ENCODE measurements around the gene DYRK1B.

Gene DYRK1B

DNA sequence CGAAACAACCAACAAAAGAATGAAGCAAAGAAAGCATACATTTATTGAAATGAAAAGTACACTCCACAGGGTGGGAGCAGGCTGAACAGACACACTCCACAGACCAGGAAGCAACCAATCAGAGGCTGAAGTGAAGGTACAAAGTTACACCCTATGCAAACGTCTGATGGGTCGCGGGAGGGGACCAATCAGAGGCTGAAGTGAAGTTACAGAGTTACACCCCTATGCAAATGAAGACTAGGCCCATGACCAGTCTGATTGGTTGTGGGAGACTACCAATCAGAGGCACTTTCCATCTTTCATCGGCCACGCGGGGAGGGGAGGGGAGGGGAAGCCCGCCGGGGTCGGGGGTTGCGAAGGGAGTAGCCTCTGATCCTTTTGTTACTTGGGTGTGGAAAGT lies 24.6 kb upstream of the DYRK1B start:
- DNase-seq (ENCODE audit: low read depth in 2 of 2) = no peak

DNA sequence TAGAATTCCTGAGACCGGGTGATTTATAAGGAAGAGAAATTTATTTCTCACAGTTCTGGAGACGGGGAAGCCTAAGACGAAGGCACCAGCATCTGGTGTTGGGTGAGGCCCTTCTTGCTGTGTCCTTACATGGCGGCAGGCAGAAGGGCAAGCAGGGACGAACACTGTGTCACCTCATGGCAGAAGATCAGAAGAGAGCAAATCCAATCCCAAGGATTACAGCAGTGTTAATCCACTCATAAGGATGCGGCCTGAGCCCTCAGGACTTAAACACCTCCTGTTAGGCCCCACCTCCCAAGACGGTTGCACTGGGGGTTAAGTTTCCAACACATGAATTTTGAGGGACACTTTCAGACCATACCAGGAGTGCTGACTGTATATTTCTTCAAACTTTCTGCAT lies 18.9 kb upstream of the DYRK1B start:
- no peak for DNase-seq (ENCODE audit: low read depth in 2 of 2)

DNA sequence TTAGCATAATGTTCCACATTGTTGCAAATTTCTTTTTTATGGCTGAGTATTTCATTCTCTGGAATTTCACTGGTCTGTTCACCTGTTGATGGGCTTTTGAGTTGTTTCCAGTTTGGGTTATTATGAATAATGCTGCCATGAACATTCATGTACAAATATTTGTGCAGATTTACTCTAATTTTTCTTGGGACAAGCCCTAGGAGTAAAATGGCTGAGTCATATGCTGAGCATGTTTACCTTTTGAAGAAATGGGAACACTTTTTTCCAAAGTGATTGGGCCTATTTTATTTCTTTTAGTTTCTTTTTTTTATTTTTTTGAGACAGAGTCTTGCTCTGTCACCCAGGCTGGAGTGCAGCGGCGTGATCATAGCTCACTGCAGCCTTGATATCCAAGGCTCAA lies 16.9 kb upstream of the DYRK1B start:
- no peak for DNase-seq (ENCODE audit: low read depth in 2 of 2)

DNA sequence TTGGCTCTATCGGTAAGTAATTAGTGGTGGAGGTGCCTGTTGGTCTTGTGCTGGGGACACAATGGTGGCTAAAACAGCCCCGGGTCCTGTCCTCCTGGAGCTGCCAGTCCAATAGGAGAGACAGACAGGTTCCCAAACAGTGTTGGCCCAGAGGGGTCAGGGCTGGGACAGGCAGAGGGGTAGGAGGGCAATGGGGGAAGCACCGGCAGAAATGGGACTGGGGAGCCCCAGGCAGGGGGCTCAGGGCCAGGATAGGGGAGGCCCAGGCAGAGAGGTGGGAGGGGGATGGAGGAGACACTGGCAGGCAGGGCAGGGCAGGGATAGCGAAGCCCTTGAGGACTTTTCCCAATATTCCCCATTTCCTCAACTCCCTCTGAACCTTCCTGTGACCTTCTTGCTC lies 14.4 kb upstream of the DYRK1B start:
- DNase-seq (ENCODE audit: low read depth in 2 of 2) = no peak

DNA sequence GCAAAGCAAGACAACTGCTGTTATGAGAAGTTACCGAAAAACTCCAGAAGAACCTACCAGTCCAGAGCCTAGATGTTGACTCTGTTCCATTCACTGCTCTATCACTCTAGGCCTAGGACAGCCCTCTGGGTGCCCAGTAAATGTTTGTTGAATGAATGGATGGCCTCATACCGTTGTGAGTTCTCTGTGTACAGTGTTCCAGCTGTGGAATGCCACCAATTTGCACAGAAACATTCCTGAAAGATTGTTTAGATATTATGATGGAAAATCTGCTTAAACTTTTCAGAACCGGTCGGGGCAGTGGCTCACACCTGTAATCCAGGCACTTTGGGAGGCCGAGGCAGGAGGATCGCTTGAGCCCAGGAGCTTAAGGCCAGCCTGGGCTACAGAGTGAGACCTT lies 13.6 kb upstream of the DYRK1B start:
- no peak for DNase-seq (ENCODE audit: low read depth in 2 of 2)

DNA sequence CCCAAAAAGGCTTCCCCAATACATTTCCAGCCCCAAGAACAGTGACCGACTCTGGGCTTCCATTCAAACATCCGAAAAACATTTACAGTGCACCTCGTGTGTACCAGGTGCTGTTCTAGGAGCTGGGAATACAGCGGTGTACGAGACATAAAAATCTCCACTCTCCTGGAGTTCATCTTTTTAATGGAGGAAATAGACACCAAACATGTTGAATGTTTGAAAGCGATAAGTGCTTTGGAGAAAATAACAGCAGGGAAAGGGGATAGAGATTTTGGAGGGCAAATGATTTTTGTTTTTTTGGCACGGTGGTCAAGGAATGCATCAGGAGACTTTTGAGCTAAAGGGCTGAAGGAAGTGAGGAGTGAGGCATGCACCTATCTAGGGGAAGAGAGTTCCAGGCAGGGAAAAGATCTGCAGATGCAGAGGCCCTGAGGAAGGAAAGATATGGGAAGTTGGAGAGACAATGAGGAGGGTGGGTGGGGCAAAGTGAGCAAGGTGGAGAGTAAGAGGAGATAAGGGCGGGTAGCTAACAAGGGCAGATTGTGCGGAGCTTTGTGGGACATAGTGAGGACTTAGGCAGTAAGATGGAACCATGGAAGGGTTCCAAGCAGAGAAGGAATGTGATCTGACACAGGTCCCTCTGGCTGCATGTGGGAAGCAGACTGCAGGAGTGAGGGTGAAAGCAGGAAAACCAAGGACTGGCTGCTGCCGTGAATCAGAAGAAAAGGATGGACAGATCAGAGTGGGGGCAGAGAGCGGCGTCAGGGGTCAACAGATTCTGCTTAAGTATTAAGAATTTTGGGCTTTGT lies 12.9 kb upstream of the DYRK1B start:
- no peak for DNase-seq (ENCODE audit: low read depth in 2 of 2)

DNA sequence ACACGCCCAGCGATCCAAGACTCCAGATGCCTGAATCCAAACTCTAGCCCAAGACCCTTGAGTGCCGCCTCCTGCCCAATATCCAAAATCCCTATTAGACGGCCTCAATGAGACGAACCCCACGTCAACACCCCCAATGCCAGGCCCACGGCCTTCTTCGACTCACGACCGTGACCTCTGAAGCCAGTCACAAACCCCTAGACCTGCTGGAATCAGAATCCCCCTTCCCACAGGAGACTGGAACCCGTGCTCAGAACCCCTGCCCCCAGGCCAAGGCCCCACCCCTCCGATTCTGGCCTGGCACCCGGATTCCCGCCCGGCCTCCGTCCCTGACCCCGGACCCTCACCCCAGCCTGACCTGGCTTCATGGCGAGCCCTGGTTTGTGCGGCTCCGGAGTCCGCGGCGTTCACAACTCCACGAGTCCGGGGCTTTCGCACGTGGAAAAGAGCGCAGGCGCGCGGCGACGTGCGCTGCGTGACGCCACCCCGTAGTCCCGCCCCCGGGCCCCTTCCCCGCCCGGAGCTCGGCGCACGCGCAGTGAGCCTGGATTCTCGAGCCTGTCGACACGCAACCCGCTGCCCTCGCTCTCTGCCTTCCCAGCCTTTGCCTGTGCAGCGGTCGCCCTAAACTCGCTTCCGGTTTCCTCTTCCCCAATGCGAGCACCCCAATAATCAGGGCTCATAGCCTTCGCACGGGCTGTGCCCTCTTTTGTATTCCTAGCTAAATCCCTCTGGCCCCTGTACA lies 12.1 kb upstream of the DYRK1B start, which contains the start of gene FBL:
TSS of gene FBL (minus strand) at position 447 of the 745 bp plus-strand sequence. CDS start at position 368, 79 bp downstream.
- DNase-seq (ENCODE audit: low read depth in 2 of 2) = peak; percentile 94 to 96

DNA sequence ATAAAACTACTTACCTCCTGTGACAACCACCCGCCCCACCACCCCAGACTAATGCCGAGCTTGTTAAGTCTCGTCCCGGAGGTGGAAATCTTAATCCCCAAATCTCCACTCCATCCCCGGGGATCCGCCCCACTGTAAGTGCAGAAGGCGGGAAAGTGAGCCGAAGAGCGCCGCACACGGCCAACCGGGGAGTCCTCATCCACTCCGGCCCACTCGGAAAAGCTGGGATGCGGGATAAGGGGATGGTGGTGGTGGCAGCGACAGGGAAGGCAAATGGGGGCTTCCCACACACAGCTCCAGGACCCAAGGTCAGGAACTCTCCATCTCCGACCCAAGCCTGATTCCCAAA lies 11.6 kb upstream of the DYRK1B start:
- DNase-seq (ENCODE audit: low read depth in 2 of 2) = no peak

DNA sequence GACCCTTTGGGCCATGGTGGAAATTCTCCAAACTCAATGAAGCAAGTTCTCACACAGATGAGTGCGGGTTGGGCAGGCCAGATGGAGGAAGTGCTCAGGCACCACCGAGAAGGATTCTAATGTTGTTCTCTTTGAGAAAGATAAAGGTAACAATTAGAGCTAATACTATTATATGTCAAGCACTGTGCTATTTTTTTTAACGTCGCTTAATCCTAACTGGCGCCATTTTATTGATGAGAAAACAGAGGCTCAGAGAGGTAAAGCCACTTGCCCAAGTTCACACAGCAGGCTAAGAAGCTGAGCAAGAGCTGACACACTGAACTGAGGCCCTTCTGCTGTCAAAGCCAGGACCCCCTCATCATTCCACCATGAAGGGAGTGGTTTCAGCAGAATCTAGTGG lies 11.2 kb upstream of the DYRK1B start:
- no peak for DNase-seq (ENCODE audit: low read depth in 2 of 2)

DNA sequence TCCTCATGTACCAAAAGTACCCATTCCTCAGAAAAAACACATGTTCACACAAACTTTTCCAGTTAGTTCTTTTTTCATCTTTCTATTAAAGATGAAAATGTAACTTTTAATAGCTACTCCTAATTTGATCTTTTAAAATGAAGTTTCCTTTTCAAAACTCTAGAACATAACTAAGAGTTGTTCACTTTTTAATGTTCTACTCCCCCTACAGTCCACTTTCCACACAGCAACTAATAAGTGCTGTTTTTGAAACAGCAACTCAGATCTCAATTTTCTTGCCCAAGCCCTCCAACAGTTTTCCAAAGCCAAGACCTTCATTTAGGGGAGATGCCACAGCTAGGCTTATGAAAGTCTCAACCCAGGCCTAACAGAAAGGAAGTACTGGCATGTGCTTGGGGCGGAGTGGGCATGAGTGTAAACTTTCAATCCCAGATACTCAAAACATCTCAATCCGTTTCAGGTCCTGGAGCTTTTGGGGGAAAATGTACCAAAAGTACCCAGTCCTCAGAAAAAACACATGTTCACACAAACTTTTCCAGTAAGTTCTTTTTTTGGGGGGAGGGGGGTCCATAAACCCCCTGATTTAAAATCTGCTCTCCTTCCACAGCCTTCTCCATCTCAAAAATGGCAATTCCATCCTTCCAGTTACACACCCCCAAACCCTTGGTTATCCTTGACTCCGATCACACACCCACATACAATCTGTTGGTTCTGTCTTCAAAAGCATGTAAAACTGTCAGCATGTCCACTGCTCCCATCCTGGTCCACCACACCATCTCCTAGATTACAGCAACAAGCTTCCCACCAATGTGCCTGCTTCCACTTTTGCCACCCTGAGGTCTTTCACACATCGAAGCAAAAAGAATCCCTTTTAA lies 10.2 kb upstream of the DYRK1B start:
- DNase-seq (ENCODE audit: low read depth in 2 of 2) = no peak

DNA sequence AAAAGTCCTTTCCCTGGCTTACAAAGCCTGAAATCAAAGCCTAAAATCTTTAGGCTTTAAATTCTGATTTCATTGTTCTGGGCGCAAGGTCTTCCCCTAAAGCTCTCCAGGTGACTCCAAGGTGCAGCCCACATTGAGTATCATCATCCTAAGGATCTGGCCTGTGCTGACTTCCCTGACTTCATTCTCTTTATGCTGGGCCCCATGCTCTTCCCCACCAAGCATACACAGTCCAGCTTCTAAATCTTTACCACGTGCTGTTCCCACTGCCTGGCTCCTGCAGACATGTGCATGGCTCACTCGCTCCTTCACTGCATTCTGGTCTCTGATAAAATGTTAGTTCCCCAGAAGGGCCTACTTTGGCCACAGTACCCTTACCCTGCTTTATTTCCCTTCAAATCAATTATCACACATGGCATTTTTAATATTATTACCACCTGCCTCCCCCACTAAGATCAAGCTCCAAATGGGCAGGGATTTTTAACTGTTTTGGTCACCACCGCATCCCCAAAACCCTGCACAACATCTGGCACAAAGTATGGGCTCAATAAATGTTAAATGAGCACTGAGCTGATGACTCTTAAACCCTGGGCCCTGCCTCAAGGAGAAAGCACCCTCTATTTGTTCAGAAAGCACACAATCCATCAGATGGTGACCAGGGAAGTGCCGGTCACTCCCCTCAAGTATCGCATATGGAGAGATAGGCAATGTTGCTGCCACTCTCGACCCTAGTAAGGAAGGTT lies 8.9 kb upstream of the DYRK1B start:
- DNase-seq (ENCODE audit: low read depth in 2 of 2) = no peak

DNA sequence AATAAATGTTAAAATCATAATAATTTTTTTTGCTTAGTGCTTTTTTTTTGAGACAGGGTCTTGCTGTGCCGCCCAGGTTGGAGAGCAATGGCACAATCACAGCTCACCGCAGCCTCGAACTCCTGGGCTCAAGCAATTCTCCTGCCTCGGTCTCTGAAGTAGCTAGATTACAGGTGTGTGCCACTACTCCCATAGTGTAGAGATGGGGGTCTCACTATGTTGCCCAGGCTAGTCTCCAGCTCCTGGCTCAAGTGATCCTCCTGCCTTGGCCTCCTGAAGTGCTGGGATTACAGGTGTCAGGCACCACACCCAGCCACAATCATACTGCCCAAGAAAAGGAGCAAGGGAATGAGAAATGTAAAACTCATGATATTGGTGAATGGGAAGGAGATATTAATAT lies 7.1 kb upstream of the DYRK1B start:
- DNase-seq (ENCODE audit: low read depth in 2 of 2) = no peak

DNA sequence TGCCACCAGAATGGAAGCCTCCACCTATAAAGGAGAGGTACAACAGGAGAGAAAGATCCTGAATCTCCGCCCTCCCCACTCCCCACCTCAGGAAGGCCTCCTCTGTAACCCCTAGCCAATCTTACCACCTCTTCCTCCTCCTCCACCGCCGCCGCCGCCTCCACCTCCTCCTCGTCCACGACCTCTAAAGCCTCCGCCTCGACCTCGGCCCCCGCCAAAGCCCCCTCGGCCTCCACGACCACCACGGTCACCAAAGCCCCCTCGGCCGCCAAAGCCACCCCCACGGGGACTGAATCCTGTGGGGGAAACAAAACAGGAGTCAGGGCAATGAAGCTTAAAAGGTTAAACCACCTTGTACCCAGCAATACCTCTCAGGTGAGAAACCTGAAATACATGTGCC lies 6.5 kb upstream of the DYRK1B start:
- no peak for DNase-seq (ENCODE audit: low read depth in 2 of 2)

DNA sequence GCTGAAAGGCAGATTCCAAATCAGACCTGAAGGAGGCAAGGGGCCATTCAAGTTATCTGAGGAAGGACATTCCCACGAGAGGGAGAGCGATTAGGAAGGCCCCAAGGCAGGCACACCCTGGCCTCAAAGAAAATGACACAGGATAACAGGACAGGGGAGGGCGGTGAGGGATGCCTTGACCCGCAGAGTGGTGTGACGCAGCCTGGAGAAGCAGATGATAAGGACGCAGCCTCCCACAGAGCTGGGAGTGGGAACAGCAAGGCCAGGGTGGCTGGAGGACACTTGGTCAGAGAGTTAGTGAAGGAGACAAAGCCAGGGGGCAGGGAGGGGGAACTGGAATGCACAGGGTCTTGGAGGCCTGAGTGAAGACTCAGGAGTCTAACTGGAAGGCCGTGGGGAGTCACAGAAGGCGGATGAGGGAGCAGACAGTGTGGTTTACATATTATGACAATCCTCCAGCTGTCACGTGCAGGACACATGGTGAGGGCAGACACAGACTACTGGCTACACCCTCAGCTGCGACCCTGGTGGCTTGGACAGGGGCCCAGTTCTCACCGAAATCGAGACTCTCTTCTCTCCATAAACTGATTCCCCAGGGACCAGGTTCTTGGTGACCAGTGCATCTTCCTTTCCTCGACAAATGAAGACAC lies 5.8 kb upstream of the DYRK1B start:
- no peak for DNase-seq (ENCODE audit: low read depth in 2 of 2)

DNA sequence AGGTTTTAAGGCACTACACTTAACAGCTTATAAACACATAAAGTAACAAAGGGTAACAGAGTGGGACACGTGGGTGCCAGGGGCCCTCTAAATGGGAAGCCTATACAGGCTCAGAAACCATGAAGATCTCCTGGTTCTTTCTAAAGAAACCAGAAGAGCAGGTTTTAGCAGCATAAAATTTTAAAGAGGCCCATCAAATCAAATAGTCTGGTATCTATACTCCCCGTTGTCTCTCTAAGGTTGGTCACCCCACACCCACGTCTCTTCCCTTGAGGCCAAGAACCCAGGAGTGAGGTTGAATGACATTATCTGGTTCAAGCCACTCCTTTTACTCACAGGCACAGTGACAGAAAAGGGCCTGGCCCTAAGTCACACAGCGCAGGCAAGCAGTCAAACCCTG lies 4.6 kb upstream of the DYRK1B start:
- no peak for DNase-seq (ENCODE audit: low read depth in 2 of 2)

DNA sequence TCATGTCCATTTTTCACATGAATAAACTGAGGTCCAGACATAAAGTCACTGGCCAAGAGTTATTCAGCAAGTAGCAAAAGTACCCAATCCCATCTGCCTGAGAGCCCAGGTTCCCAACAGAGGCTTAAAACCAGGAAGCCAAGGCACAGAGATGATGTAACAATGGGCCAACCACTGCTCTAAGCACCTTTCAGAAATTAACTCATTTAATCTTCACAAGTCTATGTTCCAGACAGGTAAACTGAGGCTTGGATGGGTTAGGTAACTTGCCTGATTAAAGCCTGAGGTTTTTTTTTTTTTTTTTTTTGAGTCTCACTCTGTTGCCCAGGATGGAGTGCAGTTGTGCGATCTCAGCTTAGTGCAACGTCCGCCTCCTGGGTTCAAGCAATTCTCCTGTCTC lies 4.0 kb upstream of the DYRK1B start:
- no peak for DNase-seq (ENCODE audit: low read depth in 2 of 2)

DNA sequence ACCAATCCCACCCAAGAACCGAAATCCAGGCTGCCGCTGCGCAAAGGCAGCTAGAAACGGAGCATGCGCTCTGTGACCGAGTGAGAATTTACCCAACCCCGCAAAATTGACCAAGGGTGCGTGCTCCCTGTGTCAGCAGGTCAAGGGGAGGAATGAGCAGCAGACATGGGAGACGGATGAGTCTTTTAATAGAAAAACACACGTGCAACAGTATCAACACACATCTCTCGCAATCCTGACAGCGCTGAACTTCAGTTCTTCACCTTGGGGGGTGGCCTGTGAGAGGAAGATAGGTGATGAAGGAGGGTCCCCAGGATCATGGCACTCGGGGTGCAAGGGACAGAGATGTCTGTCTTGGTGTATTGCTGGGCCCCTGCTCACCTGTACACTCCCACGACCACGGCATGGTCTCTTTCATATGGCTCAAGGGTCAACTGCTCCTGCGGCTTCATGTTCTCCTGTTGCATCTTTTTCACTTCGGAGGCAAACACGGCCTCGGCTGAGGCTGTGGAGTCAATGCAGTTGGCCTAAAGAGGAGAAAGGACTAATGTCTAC lies 402 bp upstream of the DYRK1B start:
- DNase-seq (ENCODE audit: low read depth in 2 of 2) = no peak

DNA sequence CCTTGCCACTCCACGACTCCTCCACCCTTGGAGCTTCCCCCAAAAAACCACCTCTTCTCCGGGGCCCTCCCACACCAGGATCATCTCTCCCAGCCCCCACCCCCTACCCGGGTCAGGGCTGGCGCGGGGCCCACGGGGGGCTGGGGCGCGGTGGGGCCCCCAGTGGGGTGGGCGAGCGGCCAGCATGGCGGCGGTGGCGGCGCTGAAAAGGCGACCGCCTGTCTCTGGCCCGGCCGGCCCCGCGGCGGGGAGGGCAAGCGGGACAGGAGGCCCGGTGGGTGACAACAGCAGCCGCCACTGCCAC lies 850 bp downstream of the DYRK1B start:
- no peak for DNase-seq (ENCODE audit: low read depth in 2 of 2)

DNA sequence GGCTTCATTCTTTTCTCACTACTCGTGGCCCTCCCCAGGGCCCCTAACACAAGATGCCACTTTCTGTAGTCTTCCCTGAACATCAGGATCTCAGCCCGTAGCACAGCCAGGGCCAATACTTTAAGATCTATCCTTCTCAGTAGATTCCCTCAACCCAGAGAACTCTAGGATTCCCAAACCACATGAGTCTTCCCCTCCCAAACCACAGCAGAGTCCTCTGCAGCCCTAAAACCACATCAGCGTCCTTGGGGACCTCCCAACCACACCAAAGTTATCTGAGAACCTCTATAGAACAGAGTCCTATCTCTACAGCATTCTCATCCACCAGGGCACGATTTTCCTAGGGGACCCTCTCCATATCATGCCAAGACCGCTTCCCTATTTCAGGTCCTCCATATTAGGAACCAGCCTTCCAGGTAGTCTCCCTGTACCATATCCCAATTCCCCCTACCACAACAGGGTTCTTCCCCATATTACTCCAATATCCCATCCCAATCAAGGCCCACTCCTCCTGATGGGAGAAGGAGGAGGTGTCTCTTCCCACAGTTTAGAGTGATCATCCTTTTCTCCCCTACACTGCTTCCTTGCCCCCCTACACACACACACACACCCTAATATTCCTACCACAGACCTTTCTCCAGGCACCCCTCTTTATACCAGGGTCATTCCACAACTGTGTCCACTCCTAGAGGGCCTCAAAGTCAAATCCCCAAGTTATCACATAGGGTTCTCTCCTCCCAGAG lies 1.4 kb downstream of the DYRK1B start:
- no peak for DNase-seq (ENCODE audit: low read depth in 2 of 2)

DNA sequence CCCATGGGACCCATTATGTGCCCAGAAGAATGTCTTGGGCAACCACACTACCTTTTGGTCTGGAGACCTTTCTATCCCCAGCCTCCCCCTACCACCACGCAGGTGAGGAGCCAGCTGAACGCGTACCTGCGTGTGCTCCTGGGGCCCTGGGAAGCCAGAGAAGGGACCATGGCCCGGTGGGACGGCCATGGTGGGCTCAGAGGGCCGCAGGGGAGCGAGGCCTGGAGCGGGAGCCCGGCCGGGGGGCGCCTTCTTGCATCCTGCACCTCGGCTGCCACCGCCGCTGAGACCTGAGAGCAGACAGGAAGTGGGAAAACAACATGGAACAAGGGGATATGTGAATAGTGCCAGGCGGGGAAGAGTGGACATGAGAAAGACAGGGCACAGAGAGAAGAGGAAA lies 2.3 kb downstream of the DYRK1B start:
- DNase-seq (ENCODE audit: low read depth in 2 of 2) = no peak

Data from stimulated activated CD8-positive, alpha-beta memory T cell treated with anti-CD3 and anti-CD28 coated beads, Interleukin-7, amount 100 ng/mL, for 4 hours (primary cell).